Smooth muscle cell (in vitro differentiated cells): Measurements from ENCODE around the gene IPPK. TPM values are rescaled to one million over a fixed set of nuclear protein-coding genes. Genes with fewer than 3 reads are reported as not detected.
"Not testable (repeated sequence)": the region's sequence is repeated elsewhere in the genome, so short reads cannot be mapped to it uniquely, and the experiment has no call there.

Experiments used
- DNase-seq: peaks from one replicate; lab custom pipeline; 2025; ENCODE audit not compliant: unreplicated experiment; lab: John Stamatoyannopoulos, UW
- H2AFZ ChIP-seq: fragments of 200-600 bp; sonication (generic); 2 replicates; pipeline ENCODE4 v1.6.0; 2016; ENCODE audit warnings: antibody characterized with exemption, low read depth, mild to moderate bottlenecking
- H3F3A ChIP-seq: fragments of 200-600 bp; sonication (generic); 2 replicates; pipeline ENCODE4 v1.6.0; 2017; ENCODE audit warnings: antibody characterized with exemption, low read depth
- H3K27ac ChIP-seq: fragments of 200-600 bp; sonication (generic); 2 replicates; pipeline ENCODE4 v1.5.1; 2016; ENCODE audit warnings: low read depth, mild to moderate bottlenecking
- H3K27me3 ChIP-seq: fragments of 200-600 bp; sonication (generic); 2 replicates; pipeline ENCODE4 v1.6.1; 2016; ENCODE audit warnings: low read depth, mild to moderate bottlenecking
- H3K36me3 ChIP-seq: fragments of 200-600 bp; sonication (generic); 2 replicates; pipeline ENCODE4 v1.5.1; 2016; ENCODE audit warnings: low read depth
- H3K4me1 ChIP-seq: fragments of 200-600 bp; sonication (generic); 2 replicates; pipeline ENCODE4 v1.5.1; 2016; ENCODE audit warnings: low read depth
- H3K4me2 ChIP-seq: fragments of 200-600 bp; sonication (generic); 2 replicates; pipeline ENCODE4 v1.6.0; 2016; ENCODE audit warnings: mild to moderate bottlenecking
- H3K4me3 ChIP-seq: fragments of 200-600 bp; sonication (generic); 2 replicates; pipeline ENCODE4 v1.5.1; 2016; ENCODE audit warnings: mild to moderate bottlenecking
- H3K79me2 ChIP-seq: fragments of 200-600 bp; sonication (generic); 2 replicates; pipeline ENCODE4 v1.6.0; 2016; ENCODE audit warnings: low read depth, mild to moderate bottlenecking
- H3K9ac ChIP-seq: fragments of 200-600 bp; sonication (generic); 2 replicates; pipeline ENCODE4 v1.6.0; 2016; ENCODE audit warnings: low read depth
- H3K9me3 ChIP-seq: fragments of 200-600 bp; sonication (generic); replicated peaks from 2 replicates; pipeline ENCODE4 v1.5.1; 2016; ENCODE audit warnings: low read depth
- H4K20me1 ChIP-seq: fragments of 200-600 bp; sonication (generic); 2 replicates; pipeline ENCODE4 v1.6.0; 2016; ENCODE audit warnings: low read depth
- CTCF ChIP-seq: fragments of 200-600 bp; sonication (generic); IDR thresholded peaks from 2 replicates; pipeline ENCODE4 v1.5.1; 2017; ENCODE audit warnings: borderline replicate concordance, mild to moderate bottlenecking, antibody characterized with exemption; ENCODE audit not compliant: insufficient read depth, poor library complexity, severe bottlenecking
- WGBS: methylation state at CpG from one replicate; pipeline ENCODE4 v1.1.7; 2016; ENCODE audit warnings: low lambda C conversion rate; 5-methylcytosine and 5-hydroxymethylcytosine counted together
- polyA plus RNA-seq: library from polyadenylated mRNA; unstranded; fragments of >200 nt; fragmentation: Nextera tagmentation; extraction: Ambion mirVana; gene quantifications from 2 replicates; pipeline ENCODE4 v1.2.1, GENCODE V29; 2016
- total RNA-seq: library from RNA; depleted of rRNA; stranded (reverse); fragments of >200 nt; gene quantifications from 2 replicates; pipeline ENCODE4 v1.2.3, GENCODE V29; 2014

Gene IPPK
- total and polyA plus RNA-seq, 2 experiments from 2014 or later: 9.4 to 22.1 TPM

GRCh38 chr9:92627651-92628050 is 42.3 kb downstream of the IPPK start:
- no peaks in the 10 kb centered on the region for H3F3A ChIP-seq
- H3K36me3 ChIP-seq: peaks cover 25% of the 10 kb centered on the region
- peaks cover 19% of the 10 kb centered on the region for H3K79me2 ChIP-seq
- no peak overlapping the region for H3K27ac ChIP-seq
- no peak overlapping the region for H3K4me3 ChIP-seq
- WGBS: 100% methylated on average over 5 of the region's 5 CpGs
- no peak for DNase-seq
- H3K27me3 ChIP-seq: no peaks in the 10 kb centered on the region
- no peaks in the 10 kb centered on the region for H3K4me1 ChIP-seq
- no peak overlapping the region for H3K4me2 ChIP-seq
- TF ChIP-seq CTCF: no peak
- no peak overlapping the region for H3K9ac ChIP-seq
- no peaks in the 10 kb centered on the region for H4K20me1 ChIP-seq
- H3K9me3 ChIP-seq: no peaks in the 10 kb centered on the region
- no peak overlapping the region for H2AFZ ChIP-seq

GRCh38 chr9:92626484-92626883 is 43.4 kb downstream of the IPPK start:
- Histone ChIP-seq H4K20me1 (no peaks in the 10 kb centered on the region), H2AFZ (no peak overlapping the region), H3K27ac (no peak overlapping the region), H3K36me3 (peaks cover 25% of the 10 kb centered on the region), H3K4me2 (no peak overlapping the region), H3K4me3 (no peak overlapping the region), H3K79me2 (peaks cover 19% of the 10 kb centered on the region), H3F3A (no peaks in the 10 kb centered on the region), H3K9me3 (no peaks in the 10 kb centered on the region), H3K4me1 (no peaks in the 10 kb centered on the region), H3K9ac (no peak overlapping the region), H3K27me3 (no peaks in the 10 kb centered on the region)
- no peak for TF ChIP-seq CTCF
- DNase-seq: no peak

- H3K4me2 ChIP-seq, H3K9me3 ChIP-seq, H2AFZ ChIP-seq, H3K9ac ChIP-seq, H3K27ac ChIP-seq, H3K4me3 ChIP-seq, H3F3A ChIP-seq, H3K27me3 ChIP-seq, H3K4me1 ChIP-seq, H4K20me1 ChIP-seq, DNase-seq: not testable (repeated sequence)
- peaks cover 25% of the 10 kb centered on the region for H3K36me3 ChIP-seq
- 98% methylated on average over 3 of the region's 3 CpGs for whole genome bisulfite sequencing
- peaks cover 19% of the 10 kb centered on the region for H3K79me2 ChIP-seq
Measured at GRCh38 chr9:92623936-92624335, 46.0 kb downstream of the IPPK start.

GRCh38 chr9:92620845-92621244 is 49.1 kb downstream of the IPPK start:
- Histone ChIP-seq H3K36me3 (peaks cover 7% of the 10 kb centered on the region), H3K4me3 (no peak overlapping the region), H3K4me1 (no peaks in the 10 kb centered on the region), H3K4me2 (no peak overlapping the region), H3F3A (no peaks in the 10 kb centered on the region), H3K27me3 (no peaks in the 10 kb centered on the region), H3K27ac (no peak overlapping the region), H3K79me2 (peaks cover 6% of the 10 kb centered on the region), H3K9me3 (no peaks in the 10 kb centered on the region), H2AFZ (no peak overlapping the region), H3K9ac (no peak overlapping the region), H4K20me1 (no peaks in the 10 kb centered on the region)
- no peak for DNase-seq
- no peak for TF ChIP-seq CTCF
- 98% methylated on average over 5 of the region's 5 CpGs for WGBS
